Measurements from ENCODE around the gene AP2A2.

DNA sequence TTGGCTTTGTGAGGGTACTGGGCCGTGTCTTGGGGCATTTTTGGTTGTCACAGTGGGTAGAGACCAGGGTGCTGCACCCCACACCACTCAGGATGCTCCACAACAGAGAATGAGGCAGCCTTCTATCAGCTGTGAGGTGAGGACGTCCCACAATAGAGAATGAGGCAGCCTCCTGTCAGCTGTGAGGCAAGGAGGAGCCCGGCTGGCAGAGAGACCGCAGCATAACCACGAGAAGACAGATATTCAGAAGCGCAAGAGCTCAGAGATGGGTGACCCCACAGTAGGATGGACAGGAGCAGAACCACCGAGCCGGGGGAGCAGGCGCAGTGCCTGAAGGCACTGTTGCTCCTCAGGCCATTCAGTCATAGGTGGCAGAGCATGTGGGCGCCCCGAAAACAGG, 47.6 kb downstream of the AP2A2 start:
- TF ChIP-seq EZH2phosphoT487 (IDR thresholded peaks at IDR 0.05; ENCODE audit: borderline replicate concordance) (no peak), SP1 (IDR thresholded peaks at IDR 0.05; ENCODE audit: low read depth) (no peak), POLR2AphosphoS5 (IDR thresholded peaks at IDR 0.05; ENCODE audit: low read depth, low read length) (no peak), EZH2 (IDR thresholded peaks at IDR 0.05) (no peak), RAD21 (IDR thresholded peaks at IDR 0.05; ENCODE audit: low read depth) (no peak), ZNF274 (IDR thresholded peaks at IDR 0.05; ENCODE audit: low read depth, low read length) (no peak), POLR2A (IDR thresholded peaks at IDR 0.05; ENCODE audit: borderline replicate concordance, extremely low read depth, insufficient read depth, insufficient read length) (no peak)
- TF ChIP-seq, protein P1, sequence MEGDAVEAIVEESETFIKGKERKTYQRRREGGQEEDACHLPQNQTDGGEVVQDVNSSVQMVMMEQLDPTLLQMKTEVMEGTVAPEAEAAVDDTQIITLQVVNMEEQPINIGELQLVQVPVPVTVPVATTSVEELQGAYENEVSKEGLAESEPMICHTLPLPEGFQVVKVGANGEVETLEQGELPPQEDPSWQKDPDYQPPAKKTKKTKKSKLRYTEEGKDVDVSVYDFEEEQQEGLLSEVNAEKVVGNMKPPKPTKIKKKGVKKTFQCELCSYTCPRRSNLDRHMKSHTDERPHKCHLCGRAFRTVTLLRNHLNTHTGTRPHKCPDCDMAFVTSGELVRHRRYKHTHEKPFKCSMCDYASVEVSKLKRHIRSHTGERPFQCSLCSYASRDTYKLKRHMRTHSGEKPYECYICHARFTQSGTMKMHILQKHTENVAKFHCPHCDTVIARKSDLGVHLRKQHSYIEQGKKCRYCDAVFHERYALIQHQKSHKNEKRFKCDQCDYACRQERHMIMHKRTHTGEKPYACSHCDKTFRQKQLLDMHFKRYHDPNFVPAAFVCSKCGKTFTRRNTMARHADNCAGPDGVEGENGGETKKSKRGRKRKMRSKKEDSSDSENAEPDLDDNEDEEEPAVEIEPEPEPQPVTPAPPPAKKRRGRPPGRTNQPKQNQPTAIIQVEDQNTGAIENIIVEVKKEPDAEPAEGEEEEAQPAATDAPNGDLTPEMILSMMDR (IDR thresholded peaks at IDR 0.05 in 2 of 3, conservative IDR thresholded peaks at IDR 0.05 in 1 of 3; ENCODE audit: borderline replicate concordance in 1 of 3, insufficient read depth in 1 of 3, low read depth in 2 of 3, low read length in 2 of 3): no peak
- TF ChIP-seq, protein P2, sequence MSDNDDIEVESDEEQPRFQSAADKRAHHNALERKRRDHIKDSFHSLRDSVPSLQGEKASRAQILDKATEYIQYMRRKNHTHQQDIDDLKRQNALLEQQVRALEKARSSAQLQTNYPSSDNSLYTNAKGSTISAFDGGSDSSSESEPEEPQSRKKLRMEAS (IDR thresholded peaks at IDR 0.05): no peak
- TF ChIP-seq, protein P3, sequence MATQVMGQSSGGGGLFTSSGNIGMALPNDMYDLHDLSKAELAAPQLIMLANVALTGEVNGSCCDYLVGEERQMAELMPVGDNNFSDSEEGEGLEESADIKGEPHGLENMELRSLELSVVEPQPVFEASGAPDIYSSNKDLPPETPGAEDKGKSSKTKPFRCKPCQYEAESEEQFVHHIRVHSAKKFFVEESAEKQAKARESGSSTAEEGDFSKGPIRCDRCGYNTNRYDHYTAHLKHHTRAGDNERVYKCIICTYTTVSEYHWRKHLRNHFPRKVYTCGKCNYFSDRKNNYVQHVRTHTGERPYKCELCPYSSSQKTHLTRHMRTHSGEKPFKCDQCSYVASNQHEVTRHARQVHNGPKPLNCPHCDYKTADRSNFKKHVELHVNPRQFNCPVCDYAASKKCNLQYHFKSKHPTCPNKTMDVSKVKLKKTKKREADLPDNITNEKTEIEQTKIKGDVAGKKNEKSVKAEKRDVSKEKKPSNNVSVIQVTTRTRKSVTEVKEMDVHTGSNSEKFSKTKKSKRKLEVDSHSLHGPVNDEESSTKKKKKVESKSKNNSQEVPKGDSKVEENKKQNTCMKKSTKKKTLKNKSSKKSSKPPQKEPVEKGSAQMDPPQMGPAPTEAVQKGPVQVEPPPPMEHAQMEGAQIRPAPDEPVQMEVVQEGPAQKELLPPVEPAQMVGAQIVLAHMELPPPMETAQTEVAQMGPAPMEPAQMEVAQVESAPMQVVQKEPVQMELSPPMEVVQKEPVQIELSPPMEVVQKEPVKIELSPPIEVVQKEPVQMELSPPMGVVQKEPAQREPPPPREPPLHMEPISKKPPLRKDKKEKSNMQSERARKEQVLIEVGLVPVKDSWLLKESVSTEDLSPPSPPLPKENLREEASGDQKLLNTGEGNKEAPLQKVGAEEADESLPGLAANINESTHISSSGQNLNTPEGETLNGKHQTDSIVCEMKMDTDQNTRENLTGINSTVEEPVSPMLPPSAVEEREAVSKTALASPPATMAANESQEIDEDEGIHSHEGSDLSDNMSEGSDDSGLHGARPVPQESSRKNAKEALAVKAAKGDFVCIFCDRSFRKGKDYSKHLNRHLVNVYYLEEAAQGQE (IDR thresholded peaks at IDR 0.05; ENCODE audit: low read depth): no peak
